ENCODE measurements around the gene FBXL20.

GRCh38 chr17:39328815-39329214, 72.6 kb downstream of the FBXL20 start:
- TF ChIP-seq, protein P1, sequence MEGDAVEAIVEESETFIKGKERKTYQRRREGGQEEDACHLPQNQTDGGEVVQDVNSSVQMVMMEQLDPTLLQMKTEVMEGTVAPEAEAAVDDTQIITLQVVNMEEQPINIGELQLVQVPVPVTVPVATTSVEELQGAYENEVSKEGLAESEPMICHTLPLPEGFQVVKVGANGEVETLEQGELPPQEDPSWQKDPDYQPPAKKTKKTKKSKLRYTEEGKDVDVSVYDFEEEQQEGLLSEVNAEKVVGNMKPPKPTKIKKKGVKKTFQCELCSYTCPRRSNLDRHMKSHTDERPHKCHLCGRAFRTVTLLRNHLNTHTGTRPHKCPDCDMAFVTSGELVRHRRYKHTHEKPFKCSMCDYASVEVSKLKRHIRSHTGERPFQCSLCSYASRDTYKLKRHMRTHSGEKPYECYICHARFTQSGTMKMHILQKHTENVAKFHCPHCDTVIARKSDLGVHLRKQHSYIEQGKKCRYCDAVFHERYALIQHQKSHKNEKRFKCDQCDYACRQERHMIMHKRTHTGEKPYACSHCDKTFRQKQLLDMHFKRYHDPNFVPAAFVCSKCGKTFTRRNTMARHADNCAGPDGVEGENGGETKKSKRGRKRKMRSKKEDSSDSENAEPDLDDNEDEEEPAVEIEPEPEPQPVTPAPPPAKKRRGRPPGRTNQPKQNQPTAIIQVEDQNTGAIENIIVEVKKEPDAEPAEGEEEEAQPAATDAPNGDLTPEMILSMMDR (IDR thresholded peaks at IDR 0.05; ENCODE audit: control extremely low read depth in 1 of 3, insufficient read depth in 1 of 3, low read depth in 1 of 3, low read length in 3 of 3): no peak
- TF ChIP-seq TAF1 (IDR thresholded peaks at IDR 0.05; ENCODE audit: low read depth, low read length): no peak
- TF ChIP-seq EGR1 (IDR thresholded peaks at IDR 0.05; ENCODE audit: borderline replicate concordance, low read depth, low read length): no peak
- TF ChIP-seq BCL11A (IDR thresholded peaks at IDR 0.05; ENCODE audit: low read depth in 2 of 2, low read length in 2 of 2): no peak
- no peak for TF ChIP-seq POU5F1 (IDR thresholded peaks at IDR 0.05; ENCODE audit: low read depth, low read length)

Data from H1 (cell line).